ENCODE data around the gene CLASP1.

- no peak for TF ChIP-seq SP1 (IDR thresholded peaks at IDR 0.05)
- TF ChIP-seq HNF4G (IDR thresholded peaks at IDR 0.05), result no peak
- TF ChIP-seq EGR1 (IDR thresholded peaks at IDR 0.05; ENCODE audit: low read depth in 2 of 2), result no peak
- no peak for TF ChIP-seq CTCF (IDR thresholded peaks at IDR 0.05; ENCODE audit: low read depth, low read length, missing input control)
- no peak for TF ChIP-seq RAD21 (IDR thresholded peaks at IDR 0.05)
- no peak for TF ChIP-seq FOXA2 (IDR thresholded peaks at IDR 0.05)
- TF ChIP-seq TAF1 (conservative IDR thresholded peaks at IDR 0.05), result no peak
- TF ChIP-seq REST (IDR thresholded peaks at IDR 0.05), result no peak
- TF ChIP-seq JUND (IDR thresholded peaks at IDR 0.05), result no peak
These were observed 143.2 kb downstream of the CLASP1 start for GRCh38 chr2:121505986-121506586.
